GM18508 (cell line): ENCODE measurements around the gene CYBA.
"Not testable (repeated sequence)": the region's sequence is repeated elsewhere in the genome, so short reads cannot be mapped to it uniquely, and the experiment has no call there.

Experiments
- ATAC-seq: cut with Tn5 transposase; IDR thresholded peaks from one replicate; pipeline ENCODE4 v1.9.1; 2021; ENCODE audit warnings: moderate number of reproducible peaks; ENCODE audit not compliant: insufficient read depth, unreplicated experiment

The CYBA gene

DNA sequence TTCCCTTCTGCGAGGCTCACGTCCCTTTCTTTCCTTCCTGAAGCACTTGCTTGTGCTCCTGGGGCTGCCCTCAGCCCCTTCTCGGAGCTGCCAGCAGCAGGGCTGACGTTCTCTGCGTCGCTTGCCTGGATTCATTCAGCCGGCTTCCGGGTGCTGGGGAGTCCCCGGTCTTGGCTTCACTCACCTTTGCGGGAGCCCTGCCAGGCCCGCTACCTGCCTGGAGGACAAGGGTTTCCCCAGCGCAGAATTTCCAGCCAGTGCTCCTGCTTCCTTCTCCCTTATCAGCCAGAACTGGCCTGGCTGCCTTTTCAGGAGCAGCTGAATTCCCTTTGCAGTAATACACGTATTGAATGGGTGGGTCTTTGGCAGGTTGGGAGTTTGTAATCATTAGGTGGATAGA lies 34.5 kb downstream of the CYBA start:
- no peak for ATAC-seq

DNA sequence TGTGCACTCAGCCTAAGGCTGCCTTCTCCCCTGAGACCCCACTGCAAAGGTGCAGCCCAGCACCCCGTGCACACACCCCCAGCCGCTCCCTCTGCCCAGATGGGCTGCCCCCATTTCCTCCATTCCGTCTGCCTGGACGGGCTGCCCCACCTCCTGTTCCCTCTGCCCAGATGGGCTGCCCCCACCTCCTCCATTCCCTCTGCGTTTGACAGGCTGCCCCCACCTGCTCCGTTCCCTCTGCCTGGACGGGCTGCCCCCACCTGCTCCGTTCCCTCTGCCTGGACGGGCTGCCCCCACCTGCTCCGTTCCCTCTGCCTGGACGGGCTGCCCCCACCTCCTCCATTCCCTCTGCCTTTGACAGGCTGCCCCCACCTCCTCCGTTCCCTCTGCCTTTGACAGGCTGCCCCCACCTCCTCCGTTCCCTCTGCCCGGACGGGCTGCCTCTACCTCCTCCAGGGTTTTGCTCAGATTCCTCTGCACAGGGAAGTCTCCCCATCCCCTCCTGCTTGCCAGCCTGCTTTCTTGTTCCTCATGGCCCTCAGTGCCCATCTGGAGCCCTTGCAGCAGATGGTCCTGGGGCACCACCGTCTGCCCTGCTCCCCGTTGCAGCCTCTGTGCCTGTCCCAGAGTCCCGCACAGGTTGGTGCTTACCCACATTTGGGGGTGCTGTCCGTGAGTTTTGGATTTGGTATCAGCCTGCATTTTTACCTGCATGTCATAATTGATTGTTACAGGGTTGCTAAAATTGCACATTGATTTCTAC lies 35.9 kb downstream of the CYBA start:
- no peak for ATAC-seq

DNA sequence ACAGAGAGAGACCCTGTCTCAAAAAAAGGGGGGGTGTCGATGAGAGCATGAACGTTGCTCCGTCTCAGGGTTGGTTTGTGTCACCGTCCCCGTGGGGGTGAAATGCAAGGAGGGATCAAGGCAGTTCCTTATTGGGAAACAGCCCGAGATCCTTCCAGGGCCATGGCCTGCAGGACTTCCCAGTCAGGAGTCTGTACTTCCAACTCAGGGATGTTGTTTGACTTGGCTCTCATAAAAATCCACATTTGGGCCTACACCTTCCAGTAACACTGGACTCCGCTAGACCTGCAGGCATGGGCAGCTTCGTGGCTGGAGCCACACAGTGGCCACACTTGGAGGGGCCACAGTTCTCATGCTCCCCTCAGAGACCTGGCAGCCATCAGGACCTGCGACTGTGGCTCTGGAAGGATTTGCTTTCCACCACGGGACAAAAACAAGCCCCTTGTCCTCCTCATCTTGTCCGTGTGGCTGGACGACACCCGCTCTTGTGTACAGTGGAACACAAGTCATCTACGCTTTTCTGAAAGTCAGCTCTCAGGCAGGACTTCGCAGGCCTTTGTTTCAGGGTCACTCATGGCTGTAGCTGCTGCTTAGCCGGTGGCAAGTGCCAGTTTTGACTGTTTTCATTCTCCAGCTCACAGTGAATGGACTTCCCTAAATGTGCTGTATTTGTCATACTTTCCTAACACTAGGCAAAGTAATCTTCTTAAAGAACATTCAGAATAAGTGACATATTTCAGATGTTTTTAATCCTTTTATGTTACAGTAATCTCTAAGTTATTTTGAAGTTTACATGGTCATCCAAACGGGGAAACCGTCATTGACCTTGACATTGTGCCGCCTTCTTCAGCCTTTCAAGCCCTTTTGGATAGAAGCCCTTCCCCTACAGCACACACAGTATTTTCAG lies 36.7 kb downstream of the CYBA start:
- no peak for ATAC-seq

DNA sequence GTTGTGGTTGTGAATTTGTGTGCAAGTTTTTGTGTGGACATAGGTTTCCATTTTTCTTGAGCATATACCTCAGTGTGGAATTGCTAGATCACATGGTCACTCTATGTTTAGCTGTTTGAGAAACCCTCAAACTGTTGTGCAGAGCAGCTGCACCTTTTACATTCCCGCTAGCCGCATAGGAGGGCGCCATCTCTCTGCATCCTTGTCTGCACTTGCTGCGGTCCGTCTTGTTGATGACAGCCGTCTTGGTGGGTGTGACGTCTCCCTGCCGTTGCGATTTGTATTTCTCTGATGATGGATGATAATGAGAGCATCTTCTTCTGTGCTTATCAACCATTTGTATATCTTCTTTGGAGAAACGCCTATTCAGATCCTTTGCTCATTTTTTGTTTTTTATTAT lies 37.6 kb downstream of the CYBA start:
- ATAC-seq: no peak

GRCh38 chr16:88610909-88611812 lies 39.7 kb downstream of the CYBA start:
- no peak for ATAC-seq

DNA sequence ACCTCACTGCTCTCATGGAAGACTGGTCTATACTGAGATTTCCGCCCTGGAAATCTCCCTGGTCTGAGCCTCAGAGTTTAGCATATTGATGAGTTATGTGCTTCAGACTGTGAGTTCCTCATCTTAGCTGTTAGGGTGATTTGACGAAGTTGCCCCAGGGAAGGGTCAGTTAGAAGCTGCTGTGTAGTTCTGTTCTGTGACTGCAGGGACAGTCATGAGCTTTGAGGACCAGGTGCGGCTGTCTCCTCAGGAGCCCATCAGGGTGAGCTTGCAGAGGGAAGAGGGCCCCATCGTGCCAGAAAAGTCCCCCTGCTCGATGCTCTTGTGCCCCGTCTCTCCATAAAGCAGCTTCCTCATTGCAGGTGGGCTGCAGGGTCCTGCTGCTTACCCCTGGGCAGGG lies 40.8 kb downstream of the CYBA start:
- ATAC-seq: no peak

- not testable (repeated sequence) for ATAC-seq
Measured at GRCh38 chr16:88609426-88609825, 41.4 kb downstream of the CYBA start.

DNA sequence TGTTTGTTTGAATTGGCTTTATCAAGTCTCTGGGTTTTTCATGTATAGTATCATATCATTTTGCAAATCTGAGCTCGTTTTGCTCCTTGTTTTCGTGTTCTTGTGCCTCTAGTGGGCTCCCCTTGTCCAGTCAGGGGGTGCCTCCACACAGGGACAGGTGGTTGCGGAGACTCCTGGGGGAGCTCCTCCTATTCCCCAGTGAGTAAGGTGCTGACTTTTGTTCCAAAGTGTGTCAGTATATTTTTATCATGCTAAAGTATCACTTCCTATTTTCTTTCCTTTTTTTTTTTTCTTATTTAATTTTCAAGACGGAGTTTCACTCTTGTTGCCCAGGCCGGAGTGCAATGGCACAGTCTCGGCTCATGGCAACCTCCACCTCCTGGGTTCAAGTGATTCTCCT lies 42.8 kb downstream of the CYBA start:
- no peak for ATAC-seq

DNA sequence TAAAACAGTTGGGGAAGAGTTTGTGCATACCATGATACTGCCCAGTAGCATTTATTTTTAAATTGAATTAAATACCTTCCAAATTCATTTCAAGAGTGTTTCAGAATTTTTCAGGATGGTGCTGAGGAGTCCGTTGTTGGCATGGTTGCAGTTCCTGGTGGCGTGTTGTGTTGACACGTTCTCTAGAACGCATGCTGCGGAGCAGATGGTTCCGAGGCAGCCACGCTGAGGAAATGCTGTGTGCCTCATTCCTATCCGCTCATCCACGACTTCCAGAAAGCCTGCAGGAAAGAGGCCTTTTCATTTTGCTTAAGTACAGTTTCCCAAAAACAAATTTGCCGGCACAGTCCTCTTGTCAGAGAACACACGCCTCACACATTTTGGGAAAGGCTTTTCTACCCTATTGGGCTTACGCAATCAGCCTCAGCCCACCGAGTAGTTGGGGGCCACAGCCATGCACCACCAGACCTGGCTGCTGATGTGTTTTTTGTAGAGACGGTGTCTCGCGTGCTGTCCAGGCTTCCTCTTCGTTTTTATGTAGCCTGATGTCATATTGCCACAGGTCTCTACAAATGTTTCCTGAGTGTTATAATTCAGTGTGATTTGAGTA lies 44.6 kb downstream of the CYBA start:
- no peak for ATAC-seq

DNA sequence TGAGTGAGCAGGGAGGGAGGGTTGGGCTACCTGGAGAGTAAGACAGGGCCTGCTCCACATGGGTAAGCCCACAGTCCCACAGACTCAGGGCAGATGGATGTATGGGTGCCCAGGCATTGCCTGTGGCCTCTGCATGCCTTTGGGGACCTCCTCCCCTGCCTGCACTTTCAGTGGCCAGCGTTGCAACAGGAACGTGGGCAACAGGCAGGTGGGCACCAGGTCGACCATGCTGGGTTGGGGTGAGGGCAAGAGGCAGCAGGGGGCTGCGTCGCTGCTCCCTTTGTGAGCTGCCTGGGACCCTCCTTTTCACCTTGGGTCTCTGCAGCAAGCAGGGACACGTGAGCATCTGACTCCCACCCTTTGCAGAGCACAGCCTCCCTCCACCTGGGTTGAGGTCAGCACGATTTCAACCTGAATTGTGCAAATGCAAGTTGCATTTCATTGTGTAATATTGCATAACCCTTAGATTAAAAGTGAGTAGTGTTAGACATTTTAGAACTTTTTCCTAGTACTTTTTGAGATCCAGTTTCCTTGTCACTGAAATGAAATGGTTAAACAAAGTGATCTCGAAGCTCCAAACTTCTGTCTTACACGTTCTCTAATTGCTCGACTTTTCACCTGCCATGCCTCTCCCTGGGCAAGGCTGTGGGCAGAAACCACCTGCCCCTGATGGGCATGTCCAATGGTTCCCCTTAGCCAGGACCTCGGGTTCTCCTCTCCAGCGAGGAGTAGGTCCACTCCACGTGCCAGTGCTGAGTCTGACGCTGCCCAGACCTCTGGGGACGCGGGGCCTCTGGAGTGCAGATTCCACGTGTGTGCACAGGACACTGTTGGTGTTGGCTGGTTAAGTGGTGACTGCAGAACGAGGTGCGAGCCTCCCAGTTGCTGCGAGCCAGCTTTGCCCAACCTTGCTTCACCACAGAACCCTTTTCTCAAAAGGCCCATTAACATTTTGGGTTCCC lies 45.4 kb downstream of the CYBA start:
- ATAC-seq: no peak

DNA sequence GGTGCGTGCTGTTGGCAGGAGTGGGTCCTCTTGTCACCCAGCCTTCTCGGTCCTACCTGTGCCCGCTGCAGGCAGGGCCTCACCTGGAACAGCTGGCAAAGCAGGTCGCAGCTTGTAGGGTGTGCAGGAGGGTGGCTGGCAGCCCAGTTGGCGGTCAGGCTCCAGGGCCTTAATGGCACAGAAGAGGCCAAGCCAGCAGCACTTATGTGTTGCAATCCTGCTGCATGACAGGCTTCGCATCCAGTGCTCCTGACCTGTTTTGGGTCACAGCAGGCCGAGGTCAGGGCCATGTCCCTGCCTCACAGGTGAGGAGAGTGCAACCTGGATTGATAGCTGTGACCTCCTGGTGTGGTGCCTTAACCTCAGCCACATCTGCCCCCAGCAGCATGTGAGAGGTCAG lies 48.8 kb downstream of the CYBA start:
- ATAC-seq: no peak

- no peak for ATAC-seq
Measured at GRCh38 chr16:88601313-88602036, 49.4 kb downstream of the CYBA start.

- ATAC-seq: no peak
Measured at GRCh38 chr16:88600539-88600896, 50.3 kb downstream of the CYBA start.

DNA sequence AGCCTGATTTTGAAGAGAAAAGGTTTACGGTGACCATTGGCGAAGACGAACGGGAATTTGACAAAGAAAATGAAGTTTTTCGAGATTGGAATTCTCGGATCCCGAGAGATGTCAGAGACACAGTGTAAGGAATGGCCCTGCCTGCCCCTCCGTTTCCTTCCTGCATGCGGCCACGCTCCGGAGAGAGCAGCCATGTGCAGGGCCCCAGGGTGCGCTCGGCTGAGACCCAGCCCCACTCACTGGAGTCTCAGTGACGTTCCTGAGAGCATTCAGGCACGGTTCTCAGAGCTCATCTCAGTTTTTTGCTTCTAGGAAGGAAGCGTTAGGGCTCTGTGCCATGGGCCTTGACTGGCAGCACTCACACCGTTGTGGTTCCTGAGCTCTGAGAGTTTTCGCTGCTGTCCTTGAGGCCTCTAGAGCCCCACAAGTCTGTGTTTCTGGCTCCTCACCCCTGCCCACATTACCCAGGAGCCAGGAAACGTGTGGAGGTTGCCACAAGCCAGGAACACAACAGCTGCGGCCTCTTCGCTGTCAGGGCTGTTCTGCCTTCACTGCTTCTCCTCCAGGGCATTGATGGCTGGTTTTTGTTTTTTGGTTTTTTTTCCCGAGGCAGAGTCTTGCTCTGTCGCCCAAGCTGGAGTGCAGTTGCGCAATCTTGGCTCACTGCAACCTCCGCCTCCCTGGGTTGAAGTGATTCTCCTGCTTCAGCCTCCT lies 50.9 kb downstream of the CYBA start:
- ATAC-seq: no peak

- no peak for ATAC-seq
Measured at GRCh38 chr16:88599092-88599733, 51.6 kb downstream of the CYBA start.

- no peak for ATAC-seq
Measured at GRCh38 chr16:88597856-88598491, 52.9 kb downstream of the CYBA start.

- no peak for ATAC-seq
Measured at GRCh38 chr16:88596483-88596882, 54.4 kb downstream of the CYBA start.
